GM19438 (cell line): ENCODE results near the gene PLAC1.

Experiments used
- ATAC-seq: cut with Tn5 transposase; IDR thresholded peaks from one replicate; pipeline ENCODE4 v1.9.1; 2021; ENCODE audit warnings: low read depth; ENCODE audit not compliant: unreplicated experiment

PLAC1 gene

DNA sequence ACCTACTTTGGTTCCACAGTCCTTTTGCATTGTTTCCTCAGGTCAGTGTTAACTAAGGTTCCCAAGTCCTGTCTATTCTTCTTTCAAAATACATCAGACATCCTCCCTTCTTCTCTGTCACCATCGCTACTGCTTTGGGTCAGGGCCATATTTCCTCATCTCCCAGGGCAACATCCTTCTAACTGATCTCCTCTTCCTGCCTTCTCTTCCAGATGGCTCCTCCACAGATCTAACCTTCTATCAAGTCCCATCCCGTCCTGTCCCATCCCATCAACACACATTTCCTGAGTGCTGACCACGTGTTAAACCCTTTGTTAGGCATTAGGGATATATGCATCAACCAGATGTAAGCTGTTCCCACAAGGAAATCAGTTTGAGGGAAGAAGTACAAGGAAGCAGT, 25.9 kb downstream of the PLAC1 start:
- ATAC-seq, result no peak

DNA sequence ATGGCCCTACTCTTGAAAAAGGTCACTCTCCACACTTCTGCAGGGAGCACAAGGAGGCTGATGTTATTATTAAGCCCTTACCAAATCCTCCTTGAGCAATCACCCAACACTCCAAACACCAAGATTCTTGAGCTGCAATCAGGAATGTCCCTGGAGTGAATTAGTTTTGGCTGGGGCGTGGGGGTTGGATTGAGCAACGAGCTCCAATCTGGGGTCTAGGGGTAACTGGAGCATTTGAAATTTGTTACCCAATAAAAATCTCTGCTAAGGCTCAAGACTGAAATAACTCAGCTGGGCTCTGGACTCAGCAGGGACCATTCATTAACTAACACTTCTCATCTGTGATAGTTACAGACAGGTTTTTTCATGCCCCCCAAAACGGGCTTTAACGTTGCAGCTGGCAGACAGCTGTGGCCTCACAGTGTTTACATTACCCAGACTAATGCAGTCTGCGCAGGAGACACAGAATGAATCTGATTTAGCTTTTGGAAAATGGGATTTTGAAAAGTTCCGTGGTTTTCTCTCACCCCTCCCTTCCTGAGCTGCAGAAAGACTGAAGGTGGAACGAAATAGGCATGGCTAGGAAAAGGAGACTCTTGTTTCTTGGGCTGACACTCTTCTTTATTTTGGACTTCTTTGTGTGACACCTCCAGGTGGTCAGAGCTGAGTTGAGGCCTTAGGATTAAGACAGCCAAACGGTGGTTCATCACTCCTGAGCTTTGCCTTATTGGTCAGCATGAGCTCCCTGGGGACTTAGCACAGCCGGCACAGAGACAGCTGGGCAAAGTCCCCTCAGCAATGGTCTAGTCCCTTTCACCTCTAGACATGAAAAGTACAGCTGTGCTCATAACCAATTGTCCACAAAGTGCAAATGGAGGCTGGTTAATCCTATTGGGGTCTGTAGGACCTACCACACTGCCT, 26.6 kb downstream of the PLAC1 start:
- no peak for ATAC-seq

DNA sequence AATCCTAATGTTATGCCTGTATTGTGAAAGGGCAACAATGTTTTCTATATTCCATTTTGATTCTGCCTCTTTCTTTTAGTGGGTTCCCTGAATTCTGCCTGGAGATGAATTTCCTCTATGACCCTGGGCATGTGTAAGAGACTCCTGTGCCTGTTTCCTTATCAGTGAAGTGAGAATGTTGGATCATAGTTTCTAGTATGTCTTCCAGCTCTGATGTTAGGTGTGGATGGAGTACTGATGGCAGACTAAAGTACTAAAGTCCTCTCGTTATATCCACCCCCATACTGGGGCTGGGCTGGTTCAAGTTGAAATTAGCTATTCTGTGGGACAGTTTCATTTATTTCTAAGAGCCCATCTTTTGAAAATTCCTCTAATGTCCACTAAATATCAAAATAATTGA, 29.6 kb downstream of the PLAC1 start:
- ATAC-seq, result no peak

DNA sequence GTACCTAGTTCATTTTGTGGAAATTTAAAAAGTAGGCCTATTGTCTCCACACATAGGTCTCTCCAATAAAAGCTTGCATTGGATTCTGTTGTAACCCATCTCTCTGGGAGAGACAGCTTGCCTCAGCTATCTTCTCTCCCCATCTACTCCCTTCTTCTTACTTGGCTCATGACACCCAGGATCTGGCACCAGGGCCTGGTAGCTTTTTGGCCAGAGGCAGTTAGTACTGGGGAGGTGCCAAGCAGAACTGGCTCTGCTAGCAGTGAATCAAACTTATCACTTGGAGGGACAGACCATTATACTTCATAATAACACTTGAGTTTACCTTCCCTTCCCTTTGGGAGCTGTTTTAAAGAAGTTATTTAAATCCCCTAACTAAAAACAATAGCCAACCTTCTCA, 31.8 kb downstream of the PLAC1 start:
- no peak for ATAC-seq

DNA sequence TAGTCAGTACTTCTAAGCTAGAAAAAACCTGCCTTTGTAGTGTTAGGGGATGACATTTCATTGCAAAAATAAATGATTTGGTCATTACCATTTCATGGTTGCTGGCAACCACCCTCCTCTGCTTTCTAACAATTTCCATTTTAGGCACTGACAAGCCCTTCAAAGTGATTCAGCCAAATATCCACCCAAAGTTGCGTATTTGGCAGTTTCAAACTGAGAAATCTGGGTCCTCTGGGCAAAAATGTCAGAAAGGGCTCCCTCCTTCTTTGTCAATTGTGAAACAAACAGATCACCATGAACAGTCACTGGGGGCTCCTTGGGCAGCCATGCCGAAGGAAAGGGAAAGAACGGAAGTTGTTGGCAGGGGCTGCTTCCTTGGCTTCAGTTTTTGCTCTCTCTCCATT, 33.0 kb downstream of the PLAC1 start:
- ATAC-seq, result no peak

DNA sequence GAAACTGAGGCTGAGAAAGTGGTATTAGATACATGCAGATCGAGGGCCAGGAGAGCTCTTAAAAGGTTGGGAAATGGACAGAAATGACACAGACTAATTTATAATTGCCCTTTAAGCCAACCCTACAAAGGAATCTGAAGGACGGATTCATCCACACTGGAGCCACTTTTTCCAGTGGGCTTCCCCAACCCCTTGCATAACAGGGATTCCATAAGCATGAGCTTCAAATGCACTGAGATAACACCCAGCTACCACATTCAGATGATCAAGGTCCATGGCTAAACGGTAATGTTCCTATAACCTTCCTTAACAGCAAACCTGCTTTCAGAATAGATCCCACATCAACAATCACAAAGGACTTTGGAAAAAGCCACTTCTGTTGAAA, 34.2 kb downstream of the PLAC1 start:
- no peak for ATAC-seq

DNA sequence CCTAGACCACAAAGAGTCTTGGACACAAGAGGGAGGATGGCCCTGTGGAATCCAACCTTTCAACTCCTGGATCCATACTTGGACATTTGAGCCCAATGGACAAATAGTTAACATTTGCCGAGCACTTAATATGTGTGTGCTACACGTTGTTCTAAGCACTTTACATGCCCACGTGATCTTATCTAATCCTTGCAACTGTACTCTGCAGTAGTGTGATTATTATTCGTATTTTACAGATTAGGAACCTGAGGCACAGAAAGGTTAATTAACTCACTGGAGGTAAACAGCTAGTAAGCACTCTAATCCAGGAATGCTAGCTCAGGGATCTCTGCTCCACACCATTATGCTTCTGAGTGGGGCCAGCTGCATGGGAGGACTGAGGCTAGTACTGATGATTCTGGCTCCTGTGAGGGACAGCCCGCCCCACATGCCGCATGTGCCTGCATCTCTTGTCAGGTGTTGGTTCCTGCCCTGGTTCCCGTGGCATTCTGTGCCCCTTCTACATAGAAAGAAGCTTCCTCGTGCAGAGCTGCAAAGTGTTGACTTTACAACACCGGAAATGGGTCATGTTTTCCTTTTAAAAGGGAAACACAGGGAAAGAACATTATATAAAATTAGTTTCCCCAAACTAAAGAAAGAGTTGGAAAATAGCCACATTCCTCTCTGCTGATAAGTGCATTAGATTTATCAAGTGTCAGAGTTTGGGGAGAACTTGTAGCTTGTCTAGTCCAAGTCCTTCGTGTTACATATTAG, 34.8 kb downstream of the PLAC1 start:
- no peak for ATAC-seq

DNA sequence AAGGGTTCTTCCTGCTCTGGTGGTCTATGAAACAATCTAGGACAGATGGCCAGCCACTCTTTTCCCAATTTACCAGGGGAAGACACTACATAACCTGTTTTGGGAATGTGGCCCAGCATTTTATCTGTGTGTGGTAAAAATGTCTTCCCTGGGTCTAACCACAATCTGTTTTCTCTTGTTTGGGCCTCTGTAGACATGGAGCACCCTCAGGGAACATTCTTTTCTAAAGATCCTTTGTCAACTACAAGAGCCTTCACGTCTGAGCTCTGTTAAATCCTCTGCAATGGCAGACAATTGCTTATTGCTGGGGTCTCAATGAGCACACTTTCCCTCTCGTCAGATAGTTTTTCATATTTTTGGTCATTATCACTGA, 35.5 kb downstream of the PLAC1 start:
- ATAC-seq, result no peak

DNA sequence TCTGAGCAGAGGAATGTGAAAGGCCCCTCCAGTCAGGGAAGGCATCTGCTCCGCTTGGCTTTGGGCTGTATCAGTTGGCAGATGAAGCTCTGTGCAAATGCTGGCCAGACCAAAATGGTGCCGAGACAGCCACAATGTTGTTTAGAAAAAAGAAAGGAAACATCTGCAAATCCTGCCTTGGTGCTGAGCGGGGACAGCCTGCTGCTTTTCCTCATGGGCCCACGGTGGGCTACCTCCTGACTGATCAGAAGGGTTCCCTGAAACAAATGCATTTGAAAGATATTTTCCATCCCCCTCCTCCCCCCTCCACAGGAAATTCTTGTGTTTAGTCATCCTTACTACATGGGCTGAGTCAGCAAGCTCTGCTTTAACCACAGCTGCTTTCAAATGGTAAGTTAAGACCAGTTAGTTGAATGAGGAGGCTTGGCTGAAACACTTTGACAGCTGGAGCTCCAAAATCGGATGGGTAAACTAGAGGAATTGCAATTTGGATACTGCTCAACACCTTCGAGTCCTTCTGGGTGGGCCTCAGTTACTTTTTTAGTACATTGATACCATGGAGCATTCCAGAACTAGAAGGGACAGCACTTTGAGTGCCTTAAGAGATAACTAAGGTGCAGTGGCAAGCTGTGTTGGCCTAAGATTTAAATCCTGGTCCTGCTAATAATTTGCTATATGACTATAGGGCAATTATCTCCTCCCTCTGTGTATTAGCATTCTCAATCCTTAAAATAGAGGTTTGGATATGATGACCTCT, 36.0 kb downstream of the PLAC1 start:
- peak; percentile 72 for ATAC-seq

DNA sequence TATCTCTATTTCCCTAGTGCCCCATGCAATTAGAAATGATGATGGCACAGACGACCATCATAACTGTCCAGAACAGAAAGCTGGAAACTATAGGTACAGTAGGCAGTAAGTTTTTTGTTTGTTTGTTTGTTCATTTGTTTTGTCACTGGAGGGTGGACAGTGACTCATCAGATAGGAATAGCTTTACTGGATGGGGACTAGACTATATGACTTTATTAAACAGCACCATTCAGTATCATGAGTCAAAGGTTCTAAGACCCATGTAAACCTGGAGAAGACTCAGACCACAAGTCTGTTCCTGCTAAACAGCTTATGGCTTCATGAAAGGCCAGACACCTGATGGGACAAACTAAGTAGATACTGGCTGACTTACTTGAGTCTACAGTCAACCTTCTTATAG, 38.4 kb downstream of the PLAC1 start:
- ATAC-seq, result no peak

DNA sequence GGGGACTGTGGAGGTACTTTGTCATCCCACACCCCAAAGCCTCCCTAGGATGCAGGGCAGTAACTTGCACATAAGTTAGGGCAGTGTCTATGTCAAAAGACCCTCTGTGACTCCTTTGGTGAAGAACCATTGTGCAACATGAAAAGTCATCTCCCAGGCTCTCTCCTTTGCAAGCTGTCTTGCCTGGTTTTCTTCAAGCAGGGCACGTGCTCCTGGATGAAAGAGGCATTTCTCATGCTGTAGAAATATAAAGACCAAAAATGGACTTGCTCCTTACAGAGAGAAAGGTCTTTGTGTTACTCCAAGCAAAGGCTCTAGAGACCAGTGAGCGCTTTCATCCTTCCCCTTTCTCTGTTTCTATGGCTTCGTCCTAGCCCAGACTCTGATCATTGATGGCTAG, 44.9 kb downstream of the PLAC1 start:
- ATAC-seq, result no peak

DNA sequence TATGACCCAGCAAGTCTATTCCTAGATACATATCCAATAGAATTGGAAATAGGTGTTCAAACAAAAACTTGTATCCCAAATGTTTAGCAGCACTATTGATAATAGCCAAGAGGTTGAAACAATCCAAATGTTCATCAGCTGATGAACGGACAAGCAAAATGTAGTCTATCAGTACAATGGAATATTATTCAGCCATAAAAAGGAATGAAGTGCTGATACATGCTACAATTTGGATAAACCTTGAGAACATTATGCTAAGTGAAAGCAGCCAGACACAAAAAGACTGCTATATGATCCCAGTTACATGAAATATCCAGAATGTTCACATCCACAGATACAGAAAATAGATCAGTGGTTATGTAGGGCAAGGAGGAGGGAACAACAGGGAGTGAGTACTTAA, 50.1 kb downstream of the PLAC1 start:
- ATAC-seq, result no peak

DNA sequence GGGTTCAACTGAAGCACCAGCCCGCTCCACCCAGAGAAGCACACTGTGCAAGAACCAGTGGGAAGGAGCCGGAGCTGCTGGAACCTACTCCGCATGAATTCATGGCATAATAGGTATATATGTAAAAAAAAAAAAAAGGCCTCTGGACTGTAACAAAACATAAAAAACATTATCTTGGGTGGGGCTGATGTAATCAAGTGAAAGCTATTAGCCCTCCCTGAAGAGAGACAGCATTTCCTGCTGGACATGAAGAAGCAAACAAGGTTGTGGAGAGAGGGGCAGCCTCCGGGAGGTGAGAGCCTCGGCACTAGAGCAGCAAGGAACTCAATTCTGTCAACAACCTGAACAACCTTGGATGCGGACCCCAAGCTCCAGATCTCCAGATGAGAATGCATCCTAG, 50.7 kb downstream of the PLAC1 start:
- ATAC-seq, result no peak

GRCh38 chrX:134604701-134605311, 53.5 kb downstream of the PLAC1 start:
- no peak for ATAC-seq

DNA sequence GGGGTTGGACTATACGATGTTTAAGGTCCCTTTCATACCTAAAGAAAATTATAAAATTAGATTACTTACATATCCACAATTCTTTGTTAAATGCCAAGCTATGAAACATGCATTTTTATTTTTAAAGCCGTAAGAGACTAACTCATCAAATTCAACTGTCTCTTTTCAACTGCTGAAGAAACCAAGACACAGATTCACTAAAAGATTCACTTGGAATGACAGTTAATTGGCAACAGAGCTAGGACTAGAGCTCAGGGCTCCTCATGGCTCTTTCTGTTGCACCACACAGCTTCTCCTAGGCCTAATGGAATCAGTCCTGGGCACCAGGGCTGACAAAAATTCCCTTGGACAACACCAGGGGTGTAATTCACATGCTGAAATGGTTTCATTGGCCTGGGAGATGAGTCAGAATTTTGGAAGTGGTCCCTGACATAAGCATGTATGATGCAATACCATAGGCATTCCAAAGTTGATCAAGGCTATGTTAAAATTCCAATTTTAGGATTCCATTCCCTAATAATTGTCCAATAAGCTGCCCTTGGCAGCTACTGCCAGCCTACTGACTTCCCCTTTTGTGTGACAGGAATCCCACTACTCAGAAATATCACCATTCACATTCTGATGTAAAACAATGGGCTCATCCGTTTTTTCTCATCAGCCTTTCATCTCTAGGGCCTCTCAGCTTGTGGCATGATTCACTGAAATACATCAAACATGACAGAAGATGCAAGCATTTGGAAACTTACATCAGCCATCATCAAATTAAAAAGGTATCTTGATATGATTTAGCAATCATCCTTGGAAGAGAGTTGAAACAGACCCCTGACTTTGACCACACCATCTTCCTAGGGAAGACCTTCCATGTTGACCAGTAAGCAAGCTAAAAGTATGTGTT, 54.2 kb downstream of the PLAC1 start:
- no peak for ATAC-seq

DNA sequence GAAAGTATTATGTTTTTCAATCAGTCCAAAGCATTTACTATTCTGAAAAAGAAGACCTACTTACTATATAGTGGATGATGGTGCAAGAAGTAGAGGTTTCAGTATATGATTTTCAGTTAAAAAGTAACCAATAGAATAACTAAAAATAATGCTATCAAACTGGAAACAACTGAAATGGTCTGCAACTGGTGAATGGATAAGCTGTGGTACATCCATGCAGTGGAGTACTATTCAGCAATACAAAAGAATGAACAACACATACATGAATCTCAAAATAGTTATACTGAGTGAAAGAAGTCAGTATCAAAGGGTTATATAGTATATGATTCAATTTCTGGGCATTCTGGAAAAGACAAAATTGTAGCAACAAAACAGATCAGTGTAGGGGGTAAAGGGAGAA, 55.9 kb downstream of the PLAC1 start:
- ATAC-seq, result no peak

- ATAC-seq, result no peak
Observed at GRCh38 chrX:134601240-134601765, 57.0 kb downstream of the PLAC1 start.

DNA sequence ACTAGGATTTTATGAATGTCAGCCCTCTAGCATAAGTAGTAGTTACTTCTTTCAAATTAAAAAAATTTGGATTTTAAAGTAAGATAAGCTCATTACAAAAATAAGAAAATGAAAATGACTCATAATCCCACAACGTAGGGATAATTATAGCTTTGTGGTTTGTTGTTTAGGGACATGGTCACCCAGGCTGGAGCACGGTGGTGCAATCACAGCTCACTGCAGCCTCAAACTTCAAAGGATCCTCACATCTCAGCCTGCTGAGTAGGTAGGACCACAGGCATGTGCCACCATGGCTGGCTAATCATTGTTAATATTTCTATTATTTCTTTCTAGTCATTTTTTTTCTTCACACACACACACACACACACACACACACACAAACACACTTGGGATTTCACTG, 57.6 kb downstream of the PLAC1 start:
- no peak for ATAC-seq

GRCh38 chrX:134599184-134599914, 58.9 kb downstream of the PLAC1 start:
- no peak for ATAC-seq
